Gastroesophageal sphincter (tissue), 3 donors: ENCODE data around the gene CFAP58.
A peak's percentile ranks its signal among the peaks of the same experiment; 100 is the strongest.

ENCODE experiments used
- POLR2A ChIP-seq, 2 donors: fragments of 450-650 bp; IDR thresholded peaks; one replicate each; pipeline ENCODE4 v1.6.1; 2017; ENCODE audit warnings: antibody characterized with exemption in 2 of 2, mild to moderate bottlenecking in 2 of 2, moderate library complexity in 1 of 2
- POLR2AphosphoS5 ChIP-seq: sonication (generic); formaldehyde crosslinking; IDR thresholded peaks from one replicate; pipeline ENCODE4 v1.6.1; 2017; ENCODE audit warnings: antibody characterized with exemption
- TF ChIP-seq, protein P1 (sequence below), 4 experiments: fragments of 200-600 bp in 2 of 4; fragments of 450-650 bp in 2 of 4; sonication (generic) in 1 of 4; IDR thresholded peaks; one replicate each; pipeline ENCODE4 v1.5.1; 2017 to 2019; ENCODE audit warnings: antibody characterized with exemption in 4 of 4, mild to moderate bottlenecking in 2 of 4, moderate library complexity in 2 of 4

DNA sequence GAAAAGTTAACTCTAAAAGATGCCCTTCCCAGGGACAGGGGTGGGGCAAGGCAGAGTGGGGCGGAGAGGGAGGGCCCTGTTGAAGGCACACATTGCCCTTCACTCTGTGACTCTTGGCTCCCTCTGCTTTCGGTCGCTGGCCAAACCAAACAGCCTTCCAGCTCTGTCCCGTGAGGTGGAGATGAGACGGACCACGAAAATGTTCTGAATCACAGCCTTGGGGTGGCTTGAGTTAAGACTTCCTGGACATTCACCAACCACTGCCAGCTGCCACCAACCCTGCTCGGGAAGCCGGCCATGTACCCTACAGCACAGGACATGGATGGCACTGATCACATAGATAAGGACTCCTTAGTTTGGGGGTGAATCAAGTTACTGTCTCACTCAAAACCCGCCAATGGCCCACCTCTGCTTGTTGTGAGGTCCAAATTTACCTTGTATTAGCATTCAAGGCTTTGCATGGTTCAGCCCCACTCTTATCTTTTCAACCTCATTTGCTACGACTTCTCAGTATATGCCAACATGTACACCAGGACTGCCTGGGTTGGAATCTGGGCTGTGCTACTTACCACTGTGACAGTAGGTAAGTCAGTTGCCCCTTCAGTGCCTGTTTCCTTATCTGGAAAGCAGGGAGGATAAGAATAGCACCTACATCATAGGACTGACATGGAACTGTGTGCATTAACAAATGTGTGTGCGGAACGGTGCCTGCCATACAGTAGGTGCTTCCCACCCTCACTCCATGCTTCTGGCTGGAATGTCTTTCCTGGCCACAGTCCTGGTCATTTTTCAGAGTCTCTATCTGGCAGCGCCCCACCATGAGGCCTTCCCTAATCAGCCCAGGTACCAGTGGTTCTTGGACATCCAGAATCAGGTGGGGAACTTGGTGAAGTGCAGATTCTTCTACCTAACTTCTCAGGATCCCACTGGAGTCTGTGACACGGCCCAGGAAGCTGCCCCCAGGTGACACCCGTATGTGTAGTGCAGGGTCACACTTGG, 43.4 kb upstream of the CFAP58 start:
- TF ChIP-seq POLR2A (IDR thresholded peaks at IDR 0.05) (no peak), POLR2AphosphoS5 (peak; percentile 24)
- TF ChIP-seq, protein P1, sequence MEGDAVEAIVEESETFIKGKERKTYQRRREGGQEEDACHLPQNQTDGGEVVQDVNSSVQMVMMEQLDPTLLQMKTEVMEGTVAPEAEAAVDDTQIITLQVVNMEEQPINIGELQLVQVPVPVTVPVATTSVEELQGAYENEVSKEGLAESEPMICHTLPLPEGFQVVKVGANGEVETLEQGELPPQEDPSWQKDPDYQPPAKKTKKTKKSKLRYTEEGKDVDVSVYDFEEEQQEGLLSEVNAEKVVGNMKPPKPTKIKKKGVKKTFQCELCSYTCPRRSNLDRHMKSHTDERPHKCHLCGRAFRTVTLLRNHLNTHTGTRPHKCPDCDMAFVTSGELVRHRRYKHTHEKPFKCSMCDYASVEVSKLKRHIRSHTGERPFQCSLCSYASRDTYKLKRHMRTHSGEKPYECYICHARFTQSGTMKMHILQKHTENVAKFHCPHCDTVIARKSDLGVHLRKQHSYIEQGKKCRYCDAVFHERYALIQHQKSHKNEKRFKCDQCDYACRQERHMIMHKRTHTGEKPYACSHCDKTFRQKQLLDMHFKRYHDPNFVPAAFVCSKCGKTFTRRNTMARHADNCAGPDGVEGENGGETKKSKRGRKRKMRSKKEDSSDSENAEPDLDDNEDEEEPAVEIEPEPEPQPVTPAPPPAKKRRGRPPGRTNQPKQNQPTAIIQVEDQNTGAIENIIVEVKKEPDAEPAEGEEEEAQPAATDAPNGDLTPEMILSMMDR (IDR thresholded peaks at IDR 0.05) = no peak
